Common myeloid progenitor, CD34-positive (primary cell): ENCODE data around the gene PALM3.

Source experiments
- CTCF ChIA-PET: fragments of 350-600 bp; sonication (Branson Sonifier 250); formaldehyde crosslinking; loops from one replicate; lab custom pipeline; 2021; ENCODE audit warnings: antibody characterized with exemption; lab: Charles Lee
- POLR2A ChIA-PET: fragments of 350-600 bp; sonication (Branson Sonifier 250); formaldehyde crosslinking; loops from one replicate; lab custom pipeline; 2021; ENCODE audit warnings: antibody characterized with exemption; lab: Charles Lee
- DNase-seq, 3 donors: peaks; one replicate each; pipeline versions ENCODE4 v3.0.0 to v3.0.0-alpha.2; 2013
- H3K27ac ChIP-seq, 2 experiments: 1 replicate in 1 of 2; 2 replicates in 1 of 2; pipeline ENCODE4 v1.7.0; 2013; ENCODE audit warnings: inconsistent platforms in 2 of 2, low read length in 2 of 2, mild to moderate bottlenecking in 2 of 2, low read depth in 1 of 2, moderate library complexity in 1 of 2; ENCODE audit not compliant: severe bottlenecking in 2 of 2, insufficient read depth in 1 of 2, poor library complexity in 1 of 2
- H3K27me3 ChIP-seq, 5 experiments: replicated peaks in 2 of 5; 1 replicate in 3 of 5; 2 replicates in 2 of 5; pipeline versions ENCODE4 v1.6.1 to v1.7.0; 2013; ENCODE audit warnings: low read length in 4 of 5, mild to moderate bottlenecking in 2 of 5, moderate library complexity in 2 of 5, inconsistent platforms in 1 of 5; ENCODE audit not compliant: insufficient read depth in 5 of 5, control insufficient read depth in 4 of 5
- H3K36me3 ChIP-seq, 4 experiments: 1 replicate in 2 of 4; 2 replicates in 2 of 4; pipeline versions ENCODE4 v1.6.1 to v1.7.0; 2013; ENCODE audit warnings: low read length in 3 of 4, control low read depth in 1 of 4, mild to moderate bottlenecking in 1 of 4; ENCODE audit not compliant: control insufficient read depth in 4 of 4, insufficient read depth in 4 of 4
- H3K4me1 ChIP-seq, 4 experiments: 1 replicate in 3 of 4; 2 replicates in 1 of 4; pipeline versions ENCODE4 v1.6.1 to v1.7.1; 2013; ENCODE audit warnings: low read length in 3 of 4, mild to moderate bottlenecking in 3 of 4, control low read depth in 1 of 4, inconsistent platforms in 1 of 4, moderate library complexity in 1 of 4; ENCODE audit not compliant: control insufficient read depth in 4 of 4, insufficient read depth in 4 of 4; ENCODE audit errors: control extremely low read depth in 1 of 4
- H3K4me3 ChIP-seq, 7 experiments: 1 replicate in 4 of 7; 2 replicates in 3 of 7; pipeline versions ENCODE4 v1.5.1 to v1.7.0; 2013; ENCODE audit warnings: mild to moderate bottlenecking in 7 of 7, low read length in 6 of 7, moderate library complexity in 6 of 7, inconsistent platforms in 2 of 7, low read depth in 2 of 7, control low read depth in 1 of 7; ENCODE audit not compliant: insufficient read depth in 4 of 7, control insufficient read depth in 1 of 7; ENCODE audit errors: extremely low read depth in 1 of 7
- H3K9me3 ChIP-seq, 5 experiments: 1 replicate in 4 of 5; 2 replicates in 1 of 5; pipeline versions ENCODE4 v1.6.1 to v1.7.1; 2013; ENCODE audit warnings: low read length in 4 of 5, mild to moderate bottlenecking in 2 of 5, inconsistent platforms in 1 of 5, low read depth in 1 of 5, moderate library complexity in 1 of 5; ENCODE audit not compliant: control insufficient read depth in 4 of 5, insufficient read depth in 2 of 5; ENCODE audit errors: control extremely low read depth in 1 of 5
- WGBS: methylation state at CpG from one replicate; pipeline ENCODE4 v1.1.5; 2013; ENCODE audit not compliant: insufficient coverage; 5-methylcytosine and 5-hydroxymethylcytosine counted together

PALM3 gene

DNA sequence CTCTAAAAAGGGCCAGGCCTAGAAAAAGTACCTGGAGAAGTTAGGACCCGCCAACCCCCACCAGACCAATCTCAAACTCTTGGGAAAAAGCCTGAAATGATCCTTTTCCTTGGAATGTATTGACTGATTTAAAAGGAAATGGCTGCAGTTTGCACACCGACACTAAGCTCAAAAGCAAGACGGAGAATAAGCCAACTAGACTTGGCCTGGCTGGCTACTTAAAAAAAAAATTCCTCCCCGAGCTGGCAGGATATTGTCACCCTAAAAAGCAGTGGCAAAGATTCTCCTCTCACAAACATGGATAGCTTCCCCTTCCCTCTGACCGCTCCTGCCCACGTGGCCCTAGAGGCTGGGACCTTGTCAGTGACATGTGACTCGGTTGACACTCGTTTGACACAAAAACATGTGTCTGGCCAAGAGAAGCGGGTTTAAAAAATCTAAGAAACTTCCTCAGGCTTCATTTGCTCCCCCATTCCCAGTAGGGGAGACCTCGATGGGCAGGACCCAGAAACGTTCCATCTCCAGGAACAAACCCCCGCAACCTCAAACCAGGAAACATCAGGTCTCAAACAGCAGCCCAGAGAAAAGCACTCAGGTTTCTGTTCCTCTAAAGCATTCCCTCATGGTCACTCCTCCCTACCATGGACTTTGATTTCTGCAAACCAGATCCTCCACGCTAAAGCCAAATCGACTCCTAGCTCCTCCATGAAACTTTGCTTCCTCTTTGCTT lies 57.1 kb downstream of the PALM3 start:
- WGBS = 5% methylated on average over 11 of the region's 14 CpGs
- Histone ChIP-seq H3K27ac (peak overlapping the region; percentile 46 to 99), H3K36me3 (no peaks in the 10 kb centered on the region), H3K4me3 (peak overlapping the region in 5 of 7 experiments; percentile 11 to 89 (median 61)), H3K4me1 (peaks cover 15 to 56% (median 52%) of the 10 kb centered on the region in 4 experiments), H3K9me3 (no peaks in the 10 kb centered on the region), H3K27me3 (no peaks in the 10 kb centered on the region)
- ChIA-PET POLR2A (interaction anchor here (0.6 to 5.9 kb wide), 6 partner anchors 14 to 209 kb away, joined by 3 to 29 read pairs (median 4); no protein-coding TSS in a partner anchor), CTCF (interaction anchor here (0.7 to 5.8 kb wide), 12 partner anchors 11 to 125 kb away, joined by 3 to 39 read pairs (median 3); partner anchors contain the start of gene IL27RA)
- DNase-seq = peak; percentile 39 to 70 (median 69)
